ENCODE data around the gene EDNRA. TPM values are rescaled to one million over a fixed set of nuclear protein-coding genes. Genes with fewer than 3 reads are reported as not detected.

Gene EDNRA
- total RNA-seq, 1 experiment from 2014 or later = 2.5 TPM

DNA sequence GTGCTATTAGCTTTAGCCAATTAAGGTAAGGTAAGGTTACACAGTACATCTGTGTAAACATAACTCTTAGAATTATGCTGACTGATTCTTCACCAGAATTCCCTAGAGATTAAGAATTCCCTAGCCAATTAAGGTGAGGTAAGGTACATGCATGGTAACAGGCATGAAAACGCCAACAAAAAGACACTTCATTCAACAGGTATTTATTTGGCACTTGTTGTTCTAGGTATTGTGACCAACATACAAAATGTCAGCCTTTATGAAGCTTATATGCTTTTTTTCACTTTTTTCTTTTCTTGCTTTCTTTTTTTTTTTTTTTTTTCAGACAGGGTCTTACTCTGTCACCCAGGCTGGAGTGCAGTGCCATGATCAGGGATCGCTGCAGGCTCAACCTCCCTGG lies 47.2 kb downstream of the EDNRA start:
- CTCF ChIA-PET = interaction anchor here (0.9 kb wide), 1 partner anchor 9 kb away, joined by 3 read pairs; no protein-coding TSS in a partner anchor
- ATAC-seq = no peak

DNA sequence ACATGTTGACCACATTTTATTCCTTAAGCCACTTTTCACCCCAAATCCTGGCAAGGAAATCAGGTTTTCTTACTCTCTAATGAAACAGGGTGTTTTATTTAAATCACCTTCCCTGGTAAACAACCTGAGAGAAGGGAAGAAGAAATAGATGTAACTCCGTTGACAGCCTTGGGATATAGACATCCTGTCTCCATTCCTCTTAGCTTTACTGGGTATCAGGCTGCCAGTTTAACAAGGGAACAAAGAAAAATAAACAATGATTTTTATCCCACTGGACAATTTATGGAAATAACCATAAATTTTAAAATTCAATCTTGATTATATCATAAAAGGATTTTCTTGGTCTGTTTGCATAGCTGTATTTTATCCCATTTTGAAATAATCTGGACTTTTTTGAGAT lies 49.2 kb downstream of the EDNRA start:
- H3K4me3 Mint-ChIP-seq = no peak overlapping the region
- CTCF ChIA-PET = no interaction called here
- H3K36me3 Mint-ChIP-seq = 0 out of 2 replicates have a peak, but pooled peaks cover 2% of the 10 kb centered on the region
- H3K27ac Mint-ChIP-seq = no peak overlapping the region
- no peaks in the 10 kb centered on the region for H3K9me3 Mint-ChIP-seq
- ATAC-seq = no peak
- H3K4me1 Mint-ChIP-seq = 0 out of 2 replicates have a peak, but pooled peaks cover 3% of the 10 kb centered on the region
- no peak for DNase-seq (ENCODE audit: low spot score)
- TF ChIP-seq CREM (CRISPR knock-in tag; IDR thresholded peaks at IDR 0.05) = no peak
- TF ChIP-seq, protein P1, sequence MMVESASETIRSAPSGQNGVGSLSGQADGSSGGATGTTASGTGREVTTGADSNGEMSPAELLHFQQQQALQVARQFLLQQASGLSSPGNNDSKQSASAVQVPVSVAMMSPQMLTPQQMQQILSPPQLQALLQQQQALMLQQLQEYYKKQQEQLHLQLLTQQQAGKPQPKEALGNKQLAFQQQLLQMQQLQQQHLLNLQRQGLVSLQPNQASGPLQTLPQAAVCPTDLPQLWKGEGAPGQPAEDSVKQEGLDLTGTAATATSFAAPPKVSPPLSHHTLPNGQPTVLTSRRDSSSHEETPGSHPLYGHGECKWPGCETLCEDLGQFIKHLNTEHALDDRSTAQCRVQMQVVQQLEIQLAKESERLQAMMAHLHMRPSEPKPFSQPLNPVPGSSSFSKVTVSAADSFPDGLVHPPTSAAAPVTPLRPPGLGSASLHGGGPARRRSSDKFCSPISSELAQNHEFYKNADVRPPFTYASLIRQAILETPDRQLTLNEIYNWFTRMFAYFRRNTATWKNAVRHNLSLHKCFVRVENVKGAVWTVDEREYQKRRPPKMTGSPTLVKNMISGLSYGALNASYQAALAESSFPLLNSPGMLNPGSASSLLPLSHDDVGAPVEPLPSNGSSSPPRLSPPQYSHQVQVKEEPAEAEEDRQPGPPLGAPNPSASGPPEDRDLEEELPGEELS (CRISPR knock-in tag; IDR thresholded peaks at IDR 0.05) = no peak
- no peak for TF ChIP-seq NR2C2 (CRISPR knock-in tag; IDR thresholded peaks at IDR 0.05)
- TF ChIP-seq, protein P2, sequence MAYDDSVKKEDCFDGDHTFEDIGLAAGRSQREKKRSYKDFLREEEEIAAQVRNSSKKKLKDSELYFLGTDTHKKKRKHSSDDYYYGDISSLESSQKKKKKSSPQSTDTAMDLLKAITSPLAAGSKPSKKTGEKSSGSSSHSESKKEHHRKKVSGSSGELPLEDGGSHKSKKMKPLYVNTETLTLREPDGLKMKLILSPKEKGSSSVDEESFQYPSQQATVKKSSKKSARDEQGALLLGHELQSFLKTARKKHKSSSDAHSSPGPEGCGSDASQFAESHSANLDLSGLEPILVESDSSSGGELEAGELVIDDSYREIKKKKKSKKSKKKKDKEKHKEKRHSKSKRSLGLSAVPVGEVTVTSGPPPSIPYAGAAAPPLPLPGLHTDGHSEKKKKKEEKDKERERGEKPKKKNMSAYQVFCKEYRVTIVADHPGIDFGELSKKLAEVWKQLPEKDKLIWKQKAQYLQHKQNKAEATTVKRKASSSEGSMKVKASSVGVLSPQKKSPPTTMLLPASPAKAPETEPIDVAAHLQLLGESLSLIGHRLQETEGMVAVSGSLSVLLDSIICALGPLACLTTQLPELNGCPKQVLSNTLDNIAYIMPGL (CRISPR knock-in tag; IDR thresholded peaks at IDR 0.05) = no peak
- no peak for TF ChIP-seq HMGA2 (CRISPR knock-in tag; IDR thresholded peaks at IDR 0.05)
- no peak for TF ChIP-seq TP53 (CRISPR knock-in tag; IDR thresholded peaks at IDR 0.05)
- TF ChIP-seq, protein P3, sequence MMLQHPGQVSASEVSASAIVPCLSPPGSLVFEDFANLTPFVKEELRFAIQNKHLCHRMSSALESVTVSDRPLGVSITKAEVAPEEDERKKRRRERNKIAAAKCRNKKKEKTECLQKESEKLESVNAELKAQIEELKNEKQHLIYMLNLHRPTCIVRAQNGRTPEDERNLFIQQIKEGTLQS (CRISPR knock-in tag; conservative IDR thresholded peaks at IDR 0.05) = no peak
- no peak for TF ChIP-seq ZNF671 (CRISPR knock-in tag; IDR thresholded peaks at IDR 0.05)
- no peak for TF ChIP-seq JAZF1 (CRISPR knock-in tag; IDR thresholded peaks at IDR 0.05)
- no peak for TF ChIP-seq MXD4 (CRISPR knock-in tag; IDR thresholded peaks at IDR 0.05; ENCODE audit: borderline replicate concordance)
- TF ChIP-seq NR1H2 (CRISPR knock-in tag; IDR thresholded peaks at IDR 0.05) = no peak
- TF ChIP-seq, protein P4, sequence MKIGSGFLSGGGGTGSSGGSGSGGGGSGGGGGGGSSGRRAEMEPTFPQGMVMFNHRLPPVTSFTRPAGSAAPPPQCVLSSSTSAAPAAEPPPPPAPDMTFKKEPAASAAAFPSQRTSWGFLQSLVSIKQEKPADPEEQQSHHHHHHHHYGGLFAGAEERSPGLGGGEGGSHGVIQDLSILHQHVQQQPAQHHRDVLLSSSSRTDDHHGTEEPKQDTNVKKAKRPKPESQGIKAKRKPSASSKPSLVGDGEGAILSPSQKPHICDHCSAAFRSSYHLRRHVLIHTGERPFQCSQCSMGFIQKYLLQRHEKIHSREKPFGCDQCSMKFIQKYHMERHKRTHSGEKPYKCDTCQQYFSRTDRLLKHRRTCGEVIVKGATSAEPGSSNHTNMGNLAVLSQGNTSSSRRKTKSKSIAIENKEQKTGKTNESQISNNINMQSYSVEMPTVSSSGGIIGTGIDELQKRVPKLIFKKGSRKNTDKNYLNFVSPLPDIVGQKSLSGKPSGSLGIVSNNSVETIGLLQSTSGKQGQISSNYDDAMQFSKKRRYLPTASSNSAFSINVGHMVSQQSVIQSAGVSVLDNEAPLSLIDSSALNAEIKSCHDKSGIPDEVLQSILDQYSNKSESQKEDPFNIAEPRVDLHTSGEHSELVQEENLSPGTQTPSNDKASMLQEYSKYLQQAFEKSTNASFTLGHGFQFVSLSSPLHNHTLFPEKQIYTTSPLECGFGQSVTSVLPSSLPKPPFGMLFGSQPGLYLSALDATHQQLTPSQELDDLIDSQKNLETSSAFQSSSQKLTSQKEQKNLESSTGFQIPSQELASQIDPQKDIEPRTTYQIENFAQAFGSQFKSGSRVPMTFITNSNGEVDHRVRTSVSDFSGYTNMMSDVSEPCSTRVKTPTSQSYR (CRISPR knock-in tag; IDR thresholded peaks at IDR 0.05) = no peak
- POLR2A ChIA-PET = no interaction called here
- no peaks in the 10 kb centered on the region for H3K27me3 Mint-ChIP-seq (ENCODE audit: low read depth)

More for the DNA sequence above, 47.2 kb downstream of the EDNRA start:
- Mint-ChIP-seq H3K27me3 (ENCODE audit: low read depth) (no peaks in the 10 kb centered on the region), H3K4me3 (no peak overlapping the region), H3K27ac (no peak overlapping the region), H3K36me3 (0 out of 2 replicates have a peak, but pooled peaks cover 2% of the 10 kb centered on the region), H3K4me1 (no peaks in the 10 kb centered on the region), H3K9me3 (no peaks in the 10 kb centered on the region)
- no peak for DNase-seq (ENCODE audit: low spot score)
- POLR2A ChIA-PET = no interaction called here
- TF ChIP-seq, protein P5, sequence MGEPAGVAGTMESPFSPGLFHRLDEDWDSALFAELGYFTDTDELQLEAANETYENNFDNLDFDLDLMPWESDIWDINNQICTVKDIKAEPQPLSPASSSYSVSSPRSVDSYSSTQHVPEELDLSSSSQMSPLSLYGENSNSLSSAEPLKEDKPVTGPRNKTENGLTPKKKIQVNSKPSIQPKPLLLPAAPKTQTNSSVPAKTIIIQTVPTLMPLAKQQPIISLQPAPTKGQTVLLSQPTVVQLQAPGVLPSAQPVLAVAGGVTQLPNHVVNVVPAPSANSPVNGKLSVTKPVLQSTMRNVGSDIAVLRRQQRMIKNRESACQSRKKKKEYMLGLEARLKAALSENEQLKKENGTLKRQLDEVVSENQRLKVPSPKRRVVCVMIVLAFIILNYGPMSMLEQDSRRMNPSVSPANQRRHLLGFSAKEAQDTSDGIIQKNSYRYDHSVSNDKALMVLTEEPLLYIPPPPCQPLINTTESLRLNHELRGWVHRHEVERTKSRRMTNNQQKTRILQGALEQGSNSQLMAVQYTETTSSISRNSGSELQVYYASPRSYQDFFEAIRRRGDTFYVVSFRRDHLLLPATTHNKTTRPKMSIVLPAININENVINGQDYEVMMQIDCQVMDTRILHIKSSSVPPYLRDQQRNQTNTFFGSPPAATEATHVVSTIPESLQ (CRISPR knock-in tag; IDR thresholded peaks at IDR 0.05) = no peak
- no peak for TF ChIP-seq ZNF263 (CRISPR knock-in tag; IDR thresholded peaks at IDR 0.05; ENCODE audit: low read depth)
- no peak for TF ChIP-seq TP53 (CRISPR knock-in tag; IDR thresholded peaks at IDR 0.05)
- no peak for TF ChIP-seq ZNF232 (CRISPR knock-in tag; IDR thresholded peaks at IDR 0.05)

Data from WTC11 (cell line).